Stimulated activated CD8-positive, alpha-beta memory T cell treated with anti-CD3 and anti-CD28 coated beads, Interleukin-7, amount 100 ng/mL, for 4 hours (primary cell): ENCODE measurements around the gene ELAVL2.

Experiments used
- DNase-seq, 2 donors: peaks; one replicate each; pipeline ENCODE4 v3.0.0-alpha.2; 2020; ENCODE audit warnings: low read depth in 2 of 2

ELAVL2 gene

GRCh38 chr9:23821375-23822181, 4.5 kb downstream of the ELAVL2 start:
- DNase-seq, result no peak

- DNase-seq, result no peak
Measured at GRCh38 chr9:23820451-23821374, 5.3 kb downstream of the ELAVL2 start.

- no peak for DNase-seq
Measured at GRCh38 chr9:23819403-23819802, 6.6 kb downstream of the ELAVL2 start.

- DNase-seq, result no peak
Measured at GRCh38 chr9:23814243-23814642, 11.8 kb downstream of the ELAVL2 start.

- no peak for DNase-seq
Measured at GRCh38 chr9:23812673-23813072, 13.4 kb downstream of the ELAVL2 start.

- DNase-seq, result no peak
Measured at GRCh38 chr9:23811633-23812032, 14.4 kb downstream of the ELAVL2 start.

GRCh38 chr9:23803216-23803615, 22.8 kb downstream of the ELAVL2 start:
- DNase-seq, result no peak

- DNase-seq, result no peak
Measured at GRCh38 chr9:23801523-23801922, 24.5 kb downstream of the ELAVL2 start.

GRCh38 chr9:23799521-23799920, 26.5 kb downstream of the ELAVL2 start:
- DNase-seq, result no peak

GRCh38 chr9:23798325-23798724, 27.7 kb downstream of the ELAVL2 start:
- DNase-seq, result no peak

DNA sequence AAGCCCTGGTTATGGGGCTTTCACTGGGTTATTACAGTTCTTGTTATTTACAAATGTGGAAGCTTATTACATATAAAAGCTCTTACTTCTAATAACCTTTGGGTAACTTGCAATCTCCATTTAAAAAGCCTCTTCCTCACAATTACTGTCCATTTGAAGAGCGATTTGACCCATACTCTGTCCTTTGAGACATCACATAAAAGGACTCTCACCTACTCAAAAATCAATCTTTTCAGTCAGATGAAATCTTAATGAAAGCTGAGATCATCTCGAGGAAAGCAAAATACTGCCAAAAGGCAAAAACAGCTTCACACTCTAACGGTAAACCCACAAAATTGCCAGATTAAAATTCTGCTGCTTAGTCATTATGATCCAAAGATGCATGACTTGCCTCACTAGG, 29.8 kb downstream of the ELAVL2 start:
- DNase-seq, result no peak

DNA sequence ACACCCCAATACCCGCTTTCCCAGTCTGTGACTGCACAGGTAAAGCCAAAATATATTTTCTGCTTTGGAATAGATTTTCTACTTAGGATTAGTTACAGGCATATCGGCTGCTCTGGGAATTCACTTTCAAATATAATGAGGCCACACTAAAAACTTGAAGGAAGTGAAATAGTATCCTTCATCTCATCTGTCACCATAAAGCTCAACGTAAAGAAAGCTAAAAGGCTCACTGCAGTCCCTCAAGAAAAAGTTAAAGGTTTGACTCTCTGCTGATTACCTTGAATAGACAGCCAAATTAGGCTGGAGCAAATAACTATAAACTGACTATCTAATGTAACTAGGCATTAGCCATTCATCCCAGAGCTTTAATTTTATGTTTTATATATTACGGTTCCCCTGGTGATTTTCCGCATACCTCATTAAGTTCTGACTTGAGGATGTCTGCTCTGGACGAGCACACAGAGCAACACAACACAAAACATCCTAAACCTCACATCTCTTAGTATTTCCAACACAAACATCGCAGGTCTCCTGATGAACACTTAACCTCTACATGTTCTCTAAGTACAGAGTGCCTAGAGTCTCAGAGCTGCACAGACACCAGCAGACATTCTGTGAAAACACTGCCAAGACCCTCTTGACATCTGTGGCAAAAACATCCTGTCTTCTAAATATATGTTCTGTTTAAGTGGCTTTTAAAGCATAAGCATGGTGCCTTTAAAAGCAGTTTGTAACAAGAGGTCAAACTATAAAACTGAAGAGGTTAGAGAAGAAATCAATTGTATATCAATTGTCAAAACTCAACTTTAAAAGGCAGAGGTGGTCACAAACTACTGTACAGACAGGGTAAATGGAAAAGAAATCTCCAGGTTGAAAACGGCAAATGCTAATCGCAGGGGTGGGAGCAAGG, 35.4 kb downstream of the ELAVL2 start:
- DNase-seq, result no peak

DNA sequence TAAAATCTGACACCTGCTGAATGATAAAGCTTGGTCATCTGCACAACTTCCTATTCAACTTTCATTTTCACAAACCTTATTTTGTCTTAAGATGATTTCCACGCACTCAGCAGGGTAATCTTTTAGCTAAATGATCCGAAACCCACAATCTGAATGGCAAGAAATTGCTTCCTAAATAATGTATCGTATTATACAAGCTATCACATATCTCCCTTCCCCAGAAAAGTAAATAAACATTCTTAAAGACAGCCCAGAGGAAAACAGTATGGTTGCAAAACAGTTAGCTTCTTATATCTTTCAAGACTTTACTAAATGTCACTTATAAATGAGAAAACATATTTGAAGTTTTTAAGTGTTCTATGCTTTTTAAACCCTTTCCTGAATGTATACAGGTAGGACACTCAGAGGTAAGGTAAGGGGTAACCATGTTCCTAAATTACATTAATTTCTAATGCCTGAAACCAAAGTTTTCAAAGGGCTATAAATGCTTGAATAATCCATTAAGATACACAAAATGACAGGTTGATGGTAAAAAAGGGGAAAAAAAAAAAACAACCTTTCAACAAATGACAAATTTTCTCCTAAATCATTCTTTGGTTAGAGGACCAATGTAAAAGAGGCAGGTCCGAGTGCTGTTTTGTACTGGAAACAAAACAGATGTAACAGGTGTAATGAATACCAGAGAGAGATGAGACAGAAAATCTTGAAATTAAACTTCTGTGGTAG, 36.3 kb downstream of the ELAVL2 start:
- DNase-seq, result no peak

DNA sequence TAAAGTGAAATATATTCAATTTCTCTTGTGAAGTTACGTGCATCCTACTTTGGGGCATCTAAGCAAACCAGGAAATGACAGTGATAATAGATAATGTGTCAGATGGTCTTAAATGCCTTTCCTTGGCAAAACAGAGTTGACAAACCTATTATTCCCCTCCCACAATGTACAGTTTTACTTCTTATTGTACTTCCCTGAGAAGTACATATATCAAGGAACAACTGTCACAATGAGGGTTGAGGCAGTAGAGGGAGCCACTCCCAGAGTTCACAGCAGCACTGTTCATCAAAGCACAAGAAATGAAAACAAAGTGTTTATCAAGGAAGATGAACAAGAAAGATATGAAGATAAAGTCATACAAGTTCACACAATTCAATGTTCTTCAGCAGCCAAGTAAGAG, 41.1 kb downstream of the ELAVL2 start:
- no peak for DNase-seq

DNA sequence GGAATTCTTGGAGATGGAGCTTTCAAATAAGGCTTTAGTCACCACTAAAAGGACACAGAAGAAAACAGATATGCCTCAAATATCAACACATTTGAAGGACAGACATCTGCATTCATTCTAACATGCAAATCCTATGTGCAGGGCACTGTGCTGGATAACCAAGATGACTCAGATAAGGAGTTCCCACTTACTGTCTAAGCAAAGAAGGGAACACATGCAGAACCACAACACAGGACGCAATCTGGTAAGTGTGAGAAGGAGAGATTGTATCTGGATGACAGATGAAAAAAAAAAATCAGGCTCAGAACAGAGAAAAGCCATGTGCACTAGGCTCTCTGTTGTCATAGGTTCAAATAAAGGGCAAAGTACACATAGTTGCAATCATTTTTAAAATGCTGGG, 42.5 kb downstream of the ELAVL2 start:
- no peak for DNase-seq

DNA sequence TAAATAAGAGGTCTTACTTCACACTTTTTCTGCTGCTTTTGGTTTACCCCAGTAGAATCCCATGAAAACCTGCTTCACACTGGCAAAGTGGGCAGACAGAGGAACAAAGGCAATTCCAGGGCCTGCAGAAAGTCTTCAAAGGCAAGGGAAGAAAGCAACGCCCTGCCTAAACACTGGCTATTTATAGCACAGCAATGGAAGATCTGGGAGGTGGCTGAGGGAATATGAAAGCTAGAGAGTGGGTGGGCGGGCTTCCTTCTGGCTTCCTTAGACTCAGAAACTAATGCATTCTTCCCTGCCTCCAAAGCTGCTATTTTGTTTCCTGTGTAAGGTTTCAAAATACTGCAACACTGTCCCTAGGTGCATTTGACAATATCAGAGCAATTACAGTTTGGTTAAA, 46.8 kb downstream of the ELAVL2 start:
- no peak for DNase-seq

DNA sequence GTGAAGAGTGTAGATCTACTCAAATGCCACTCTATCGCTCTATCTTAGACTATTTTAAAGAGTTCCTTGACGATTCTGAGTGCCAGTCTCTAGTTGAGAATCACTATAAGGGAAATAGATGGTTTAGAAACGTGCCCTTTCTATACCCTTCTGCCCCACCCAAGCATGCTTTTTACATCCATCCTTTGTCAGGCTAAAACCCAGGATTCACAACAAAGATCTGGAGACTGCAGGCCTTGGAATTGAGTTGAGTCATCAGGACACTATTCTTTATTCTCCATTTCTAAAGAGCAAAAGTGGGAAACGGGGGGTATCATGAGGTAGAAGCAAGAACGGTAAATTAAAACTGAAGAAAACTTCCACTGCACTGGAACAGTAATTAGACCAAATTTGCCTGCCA, 48.7 kb downstream of the ELAVL2 start:
- no peak for DNase-seq

DNA sequence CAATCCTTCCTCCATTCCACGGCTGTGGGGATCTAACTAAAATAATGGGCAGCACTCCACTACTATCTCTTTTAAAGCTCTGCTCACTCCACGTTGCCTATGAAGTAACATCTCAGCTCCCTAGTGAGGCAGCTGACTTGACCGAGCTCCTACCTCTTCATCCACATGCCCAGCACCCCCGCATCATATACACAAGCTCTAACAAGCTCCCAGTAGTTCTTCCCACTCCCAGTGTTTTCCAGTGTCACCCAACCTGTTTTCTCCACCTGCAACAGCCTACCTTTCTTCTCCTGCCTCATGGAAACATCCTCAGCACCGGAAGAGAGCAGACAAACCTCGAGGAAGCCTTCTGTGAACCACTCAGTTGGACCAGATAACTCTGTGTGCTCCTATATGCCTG, 50.5 kb downstream of the ELAVL2 start:
- DNase-seq, result no peak

- no peak for DNase-seq
Measured at GRCh38 chr9:23774266-23774665, 51.8 kb downstream of the ELAVL2 start.

- DNase-seq, result no peak
Measured at GRCh38 chr9:23772385-23772783, 53.7 kb downstream of the ELAVL2 start.

GRCh38 chr9:23771746-23772384, 54.2 kb downstream of the ELAVL2 start:
- no peak for DNase-seq
